ENCODE results near the gene HCST.

The HCST gene

GRCh38 chr19:35919306-35919705 lies 17.0 kb downstream of the HCST start:
- POLR2A ChIA-PET, result no interaction called here
- CTCF ChIA-PET, result interaction anchor here (2.1 kb wide), 1 partner anchor 12 kb away, joined by 5 read pairs; no protein-coding TSS in a partner anchor
- 97% methylated on average over 11 of the region's 11 CpGs for WGBS (ENCODE audit: insufficient coverage)
- H3K4me3 ChIP-seq (ENCODE audit: control insufficient read depth in 1 of 7, extremely low read depth in 1 of 7, insufficient read depth in 4 of 7, low read depth in 2 of 7, low read length in 6 of 7), result no peak overlapping the region
- no peaks in the 10 kb centered on the region for H3K9me3 ChIP-seq (ENCODE audit: control extremely low read depth in 1 of 5, control insufficient read depth in 4 of 5, insufficient read depth in 2 of 5, low read depth in 1 of 5, low read length in 4 of 5)
- no peaks in the 10 kb centered on the region for H3K27me3 ChIP-seq (replicated peaks in 2 of 5; ENCODE audit: control insufficient read depth in 4 of 5, insufficient read depth in 5 of 5, low read length in 4 of 5)
- H3K27ac ChIP-seq (ENCODE audit: insufficient read depth in 1 of 2, low read depth in 1 of 2, low read length in 2 of 2, poor library complexity in 1 of 2, severe bottlenecking in 2 of 2), result no peak overlapping the region
- DNase-seq, result no peak
- H3K4me1 ChIP-seq (ENCODE audit: control extremely low read depth in 1 of 4, control insufficient read depth in 4 of 4, insufficient read depth in 4 of 4, low read length in 3 of 4), result peaks cover 0 to 9% (median 0%) of the 10 kb centered on the region in 4 experiments
- H3K36me3 ChIP-seq (ENCODE audit: control insufficient read depth in 4 of 4, insufficient read depth in 4 of 4, low read length in 3 of 4), result no peaks in the 10 kb centered on the region

- peaks cover 0 to 6% (median 0%) of the 10 kb centered on the region in 5 experiments for H3K9me3 ChIP-seq (ENCODE audit: control extremely low read depth in 1 of 5, control insufficient read depth in 4 of 5, insufficient read depth in 2 of 5, low read depth in 1 of 5, low read length in 4 of 5)
- no peak for DNase-seq
- no peaks in the 10 kb centered on the region for H3K36me3 ChIP-seq (ENCODE audit: control insufficient read depth in 4 of 4, insufficient read depth in 4 of 4, low read length in 3 of 4)
- no peak overlapping the region for H3K4me3 ChIP-seq (ENCODE audit: control insufficient read depth in 1 of 7, extremely low read depth in 1 of 7, insufficient read depth in 4 of 7, low read depth in 2 of 7, low read length in 6 of 7)
- no peaks in the 10 kb centered on the region for H3K4me1 ChIP-seq (ENCODE audit: control extremely low read depth in 1 of 4, control insufficient read depth in 4 of 4, insufficient read depth in 4 of 4, low read length in 3 of 4)
- CTCF ChIA-PET, result interaction anchor here (0.6 to 3.8 kb wide), 6 partner anchors 9 to 499 kb away, joined by 3 to 12 read pairs (median 7); no protein-coding TSS in a partner anchor
- POLR2A ChIA-PET, result no interaction called here
- H3K27ac ChIP-seq (ENCODE audit: insufficient read depth in 1 of 2, low read depth in 1 of 2, low read length in 2 of 2, poor library complexity in 1 of 2, severe bottlenecking in 2 of 2), result no peak overlapping the region
- no peaks in the 10 kb centered on the region for H3K27me3 ChIP-seq (replicated peaks in 2 of 5; ENCODE audit: control insufficient read depth in 4 of 5, insufficient read depth in 5 of 5, low read length in 4 of 5)
- WGBS (ENCODE audit: insufficient coverage), result 92% methylated on average over 4 of the region's 6 CpGs
These were observed 18.7 kb downstream of the HCST start for GRCh38 chr19:35921012-35921411.

GRCh38 chr19:35925501-35925900 lies 23.2 kb downstream of the HCST start:
- CTCF ChIA-PET, result interaction anchor here (2.0 to 4.0 kb wide), 3 partner anchors 14 to 43 kb away, joined by 7 to 20 read pairs (median 11); no protein-coding TSS in a partner anchor
- H3K4me1 ChIP-seq (ENCODE audit: control extremely low read depth in 1 of 4, control insufficient read depth in 4 of 4, insufficient read depth in 4 of 4, low read length in 3 of 4), result peaks cover 9 to 15% (median 11%) of the 10 kb centered on the region in 4 experiments
- 86% methylated on average over 1 of the region's 3 CpGs for WGBS (ENCODE audit: insufficient coverage)

GRCh38 chr19:35928507-35928906 lies 26.2 kb downstream of the HCST start:
- no peaks in the 10 kb centered on the region for H3K36me3 ChIP-seq (ENCODE audit: control insufficient read depth in 4 of 4, insufficient read depth in 4 of 4, low read length in 3 of 4)
- 100% methylated on average over 5 of the region's 5 CpGs for WGBS (ENCODE audit: insufficient coverage)
- ChIA-PET POLR2A (interaction anchor here (0.6 kb wide), 1 partner anchor 45 kb away, joined by 3 read pairs; no protein-coding TSS in a partner anchor), CTCF (interaction anchor here (4.0 kb wide), 1 partner anchor 46 kb away, joined by 20 read pairs; no protein-coding TSS in a partner anchor)
- H3K4me1 ChIP-seq (ENCODE audit: control extremely low read depth in 1 of 4, control insufficient read depth in 4 of 4, insufficient read depth in 4 of 4, low read length in 3 of 4), result peaks cover 16 to 23% (median 17%) of the 10 kb centered on the region in 4 experiments
- peaks cover 0 to 2% (median 0%) of the 10 kb centered on the region in 5 experiments for H3K27me3 ChIP-seq (replicated peaks in 2 of 5; ENCODE audit: control insufficient read depth in 4 of 5, insufficient read depth in 5 of 5, low read length in 4 of 5)
- DNase-seq, result peak in 1 of 3 donors; percentile 16
- H3K4me3 ChIP-seq (ENCODE audit: control insufficient read depth in 1 of 7, extremely low read depth in 1 of 7, insufficient read depth in 4 of 7, low read depth in 2 of 7, low read length in 6 of 7), result no peak overlapping the region
- peaks cover 0 to 6% (median 0%) of the 10 kb centered on the region in 5 experiments for H3K9me3 ChIP-seq (ENCODE audit: control extremely low read depth in 1 of 5, control insufficient read depth in 4 of 5, insufficient read depth in 2 of 5, low read depth in 1 of 5, low read length in 4 of 5)
- H3K27ac ChIP-seq (ENCODE audit: insufficient read depth in 1 of 2, low read depth in 1 of 2, low read length in 2 of 2, poor library complexity in 1 of 2, severe bottlenecking in 2 of 2), result no peak overlapping the region

More at GRCh38 chr19:35925501-35925900, 23.2 kb downstream of the HCST start:
- Histone ChIP-seq H3K9me3 (ENCODE audit: control extremely low read depth in 1 of 5, control insufficient read depth in 4 of 5, insufficient read depth in 2 of 5, low read depth in 1 of 5, low read length in 4 of 5) (peaks cover 0 to 6% (median 0%) of the 10 kb centered on the region in 5 experiments), H3K27me3 (replicated peaks in 2 of 5; ENCODE audit: control insufficient read depth in 4 of 5, insufficient read depth in 5 of 5, low read length in 4 of 5) (no peaks in the 10 kb centered on the region), H3K4me3 (ENCODE audit: control insufficient read depth in 1 of 7, extremely low read depth in 1 of 7, insufficient read depth in 4 of 7, low read depth in 2 of 7, low read length in 6 of 7) (no peak overlapping the region), H3K27ac (ENCODE audit: insufficient read depth in 1 of 2, low read depth in 1 of 2, low read length in 2 of 2, poor library complexity in 1 of 2, severe bottlenecking in 2 of 2) (no peak overlapping the region), H3K36me3 (ENCODE audit: control insufficient read depth in 4 of 4, insufficient read depth in 4 of 4, low read length in 3 of 4) (no peaks in the 10 kb centered on the region)
- POLR2A ChIA-PET, result no interaction called here
- DNase-seq, result no peak

- peaks cover 0 to 2% (median 0%) of the 10 kb centered on the region in 5 experiments for H3K27me3 ChIP-seq (replicated peaks in 2 of 5; ENCODE audit: control insufficient read depth in 4 of 5, insufficient read depth in 5 of 5, low read length in 4 of 5)
- peak in 2 of 3 donors; percentile 47 to 53 for DNase-seq
- ChIA-PET CTCF (interaction anchor here (0.7 to 3.6 kb wide), 4 partner anchors 25 to 230 kb away, joined by 3 to 21 read pairs (median 4); no protein-coding TSS in a partner anchor), POLR2A (interaction anchor here (1.0 kb wide), 1 partner anchor 43 kb away, joined by 3 read pairs; no protein-coding TSS in a partner anchor)
- no peaks in the 10 kb centered on the region for H3K36me3 ChIP-seq (ENCODE audit: control insufficient read depth in 4 of 4, insufficient read depth in 4 of 4, low read length in 3 of 4)
- H3K9me3 ChIP-seq (ENCODE audit: control extremely low read depth in 1 of 5, control insufficient read depth in 4 of 5, insufficient read depth in 2 of 5, low read depth in 1 of 5, low read length in 4 of 5), result peaks cover 0 to 6% (median 0%) of the 10 kb centered on the region in 5 experiments
- H3K4me3 ChIP-seq (ENCODE audit: control insufficient read depth in 1 of 7, extremely low read depth in 1 of 7, insufficient read depth in 4 of 7, low read depth in 2 of 7, low read length in 6 of 7), result peak overlapping the region in 2 of 7 experiments; percentile 38 to 59
- WGBS (ENCODE audit: insufficient coverage), result no CpG with 5 or more reads among the region's 2 CpGs
- peaks cover 16 to 23% (median 17%) of the 10 kb centered on the region in 4 experiments for H3K4me1 ChIP-seq (ENCODE audit: control extremely low read depth in 1 of 4, control insufficient read depth in 4 of 4, insufficient read depth in 4 of 4, low read length in 3 of 4)
- H3K27ac ChIP-seq (ENCODE audit: insufficient read depth in 1 of 2, low read depth in 1 of 2, low read length in 2 of 2, poor library complexity in 1 of 2, severe bottlenecking in 2 of 2), result peak overlapping the region; percentile 4 to 52
These were observed 27.5 kb downstream of the HCST start for GRCh38 chr19:35929876-35930275.

GRCh38 chr19:35931161-35931873 lies 29.0 kb downstream of the HCST start:
- Histone ChIP-seq H3K27me3 (replicated peaks in 2 of 5; ENCODE audit: control insufficient read depth in 4 of 5, insufficient read depth in 5 of 5, low read length in 4 of 5) (peaks cover 0 to 2% (median 0%) of the 10 kb centered on the region in 5 experiments), H3K27ac (ENCODE audit: insufficient read depth in 1 of 2, low read depth in 1 of 2, low read length in 2 of 2, poor library complexity in 1 of 2, severe bottlenecking in 2 of 2) (no peak overlapping the region)
- CTCF ChIA-PET, result interaction anchor here (0.6 to 5.3 kb wide), 11 partner anchors 10 to 112 kb away, joined by 3 to 106 read pairs (median 5); partner anchors contain the start of genes APLP1 and TYROBP

More at GRCh38 chr19:35931161-35931873, 29.0 kb downstream of the HCST start:
- peak overlapping the region in 6 of 7 experiments; percentile 32 to 74 (median 57) for H3K4me3 ChIP-seq (ENCODE audit: control insufficient read depth in 1 of 7, extremely low read depth in 1 of 7, insufficient read depth in 4 of 7, low read depth in 2 of 7, low read length in 6 of 7)
- POLR2A ChIA-PET, result interaction anchor here (0.6 to 1.6 kb wide), 9 partner anchors 22 to 235 kb away, joined by 3 to 9 read pairs (median 4); partner anchors contain the start of genes NFKBID and TYROBP
- H3K36me3 ChIP-seq (ENCODE audit: control insufficient read depth in 4 of 4, insufficient read depth in 4 of 4, low read length in 3 of 4), result no peaks in the 10 kb centered on the region
- H3K4me1 ChIP-seq (ENCODE audit: control extremely low read depth in 1 of 4, control insufficient read depth in 4 of 4, insufficient read depth in 4 of 4, low read length in 3 of 4), result peaks cover 16 to 31% (median 27%) of the 10 kb centered on the region in 4 experiments
- WGBS (ENCODE audit: insufficient coverage), result under 1% methylated on average over 39 of the region's 47 CpGs
- H3K9me3 ChIP-seq (ENCODE audit: control extremely low read depth in 1 of 5, control insufficient read depth in 4 of 5, insufficient read depth in 2 of 5, low read depth in 1 of 5, low read length in 4 of 5), result no peaks in the 10 kb centered on the region
- DNase-seq, result peak; percentile 99 to 100 (median 99)
